ENCODE measurements around the gene ACTRT2.

Gene ACTRT2

DNA sequence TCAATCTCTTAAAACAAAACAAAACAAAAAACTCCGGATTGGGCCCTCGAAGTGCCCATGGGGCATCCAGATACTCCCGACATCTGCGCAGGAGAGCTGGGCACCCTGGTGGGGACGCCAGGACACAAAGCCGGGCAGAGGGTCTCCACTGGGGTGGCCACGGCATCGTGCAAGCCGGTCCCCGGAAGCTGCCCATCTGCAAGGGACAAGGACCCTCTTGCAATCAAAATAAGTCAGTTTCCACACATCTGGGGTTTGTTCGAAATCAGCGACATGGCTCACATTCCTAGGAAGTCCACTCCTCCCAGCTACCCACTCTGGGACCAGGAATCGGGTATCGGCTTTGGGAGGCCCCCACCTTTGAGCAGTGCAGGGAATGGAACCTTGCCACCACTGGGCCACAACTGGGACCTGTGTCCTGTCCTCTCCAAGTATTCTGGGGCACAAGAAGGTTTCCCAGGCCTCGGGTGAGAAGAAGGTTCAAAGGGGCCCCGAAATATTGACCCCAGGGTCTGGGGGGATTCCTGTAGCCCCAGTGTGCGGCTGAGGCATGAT, 43.1 kb downstream of the ACTRT2 start:
- TF ChIP-seq, protein P1, sequence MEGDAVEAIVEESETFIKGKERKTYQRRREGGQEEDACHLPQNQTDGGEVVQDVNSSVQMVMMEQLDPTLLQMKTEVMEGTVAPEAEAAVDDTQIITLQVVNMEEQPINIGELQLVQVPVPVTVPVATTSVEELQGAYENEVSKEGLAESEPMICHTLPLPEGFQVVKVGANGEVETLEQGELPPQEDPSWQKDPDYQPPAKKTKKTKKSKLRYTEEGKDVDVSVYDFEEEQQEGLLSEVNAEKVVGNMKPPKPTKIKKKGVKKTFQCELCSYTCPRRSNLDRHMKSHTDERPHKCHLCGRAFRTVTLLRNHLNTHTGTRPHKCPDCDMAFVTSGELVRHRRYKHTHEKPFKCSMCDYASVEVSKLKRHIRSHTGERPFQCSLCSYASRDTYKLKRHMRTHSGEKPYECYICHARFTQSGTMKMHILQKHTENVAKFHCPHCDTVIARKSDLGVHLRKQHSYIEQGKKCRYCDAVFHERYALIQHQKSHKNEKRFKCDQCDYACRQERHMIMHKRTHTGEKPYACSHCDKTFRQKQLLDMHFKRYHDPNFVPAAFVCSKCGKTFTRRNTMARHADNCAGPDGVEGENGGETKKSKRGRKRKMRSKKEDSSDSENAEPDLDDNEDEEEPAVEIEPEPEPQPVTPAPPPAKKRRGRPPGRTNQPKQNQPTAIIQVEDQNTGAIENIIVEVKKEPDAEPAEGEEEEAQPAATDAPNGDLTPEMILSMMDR (IDR thresholded peaks at IDR 0.05; ENCODE audit: borderline replicate concordance, control extremely low read depth, extremely low read depth, insufficient read depth, missing control alignments) = no peak
- DNase-seq (ENCODE audit: low spot score) = no peak
- in situ Hi-C loops (cut with MboI; ENCODE audit: low sequenced_read_pairs, unreplicated experiment) = no loop called here

DNA sequence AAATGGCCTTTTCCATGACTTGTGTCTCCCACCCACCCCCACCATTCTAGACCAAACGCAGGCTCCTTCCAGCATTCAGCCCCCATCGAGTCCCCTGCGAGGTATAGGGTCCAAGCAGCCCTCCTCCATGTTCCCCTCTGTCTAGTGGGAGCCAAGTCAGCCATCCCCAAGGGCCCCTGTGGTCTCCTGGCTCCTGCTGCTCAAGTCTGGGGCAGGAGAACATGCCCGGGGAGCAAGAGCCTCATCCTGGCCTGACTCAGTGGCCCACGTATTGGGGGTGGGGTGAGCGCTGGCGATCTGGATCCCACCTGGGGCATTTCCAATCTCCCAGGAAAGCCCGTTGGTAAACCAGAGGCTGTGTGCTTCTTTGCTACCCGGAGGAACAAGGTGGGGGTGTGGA, 43.6 kb downstream of the ACTRT2 start:
- TF ChIP-seq, protein P1 (IDR thresholded peaks at IDR 0.05; ENCODE audit: borderline replicate concordance, control extremely low read depth, extremely low read depth, insufficient read depth, missing control alignments) = no peak
- DNase-seq (ENCODE audit: low spot score) = no peak

DNA sequence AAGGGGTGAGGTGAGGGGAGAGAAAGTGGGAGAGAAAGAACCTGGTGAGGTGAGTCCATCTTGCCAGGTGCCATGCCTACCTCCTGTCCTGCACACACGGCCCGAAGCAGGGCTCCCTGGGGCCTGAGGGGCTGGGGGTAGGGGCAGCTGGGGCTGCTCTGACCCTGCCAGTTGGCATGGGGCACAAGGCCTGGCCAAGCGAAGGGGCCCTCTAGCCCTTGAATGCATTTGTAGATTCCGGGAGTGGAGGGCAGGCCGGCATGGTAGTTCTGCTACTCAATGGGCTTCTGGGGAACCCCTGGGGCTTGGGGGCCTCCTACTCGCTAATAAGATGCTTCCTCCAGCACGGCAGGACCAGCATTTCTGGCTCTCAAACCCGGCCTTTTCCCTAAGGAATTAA, 44.1 kb downstream of the ACTRT2 start:
- no peak for DNase-seq (ENCODE audit: low spot score)
- in situ Hi-C loops (cut with MboI; ENCODE audit: low sequenced_read_pairs, unreplicated experiment) = no loop called here
- TF ChIP-seq, protein P1 (IDR thresholded peaks at IDR 0.05; ENCODE audit: borderline replicate concordance, control extremely low read depth, extremely low read depth, insufficient read depth, missing control alignments) = no peak

More for the DNA sequence above, 43.6 kb downstream of the ACTRT2 start:
- in situ Hi-C loops (cut with MboI; ENCODE audit: low sequenced_read_pairs, unreplicated experiment) = no loop called here

DNA sequence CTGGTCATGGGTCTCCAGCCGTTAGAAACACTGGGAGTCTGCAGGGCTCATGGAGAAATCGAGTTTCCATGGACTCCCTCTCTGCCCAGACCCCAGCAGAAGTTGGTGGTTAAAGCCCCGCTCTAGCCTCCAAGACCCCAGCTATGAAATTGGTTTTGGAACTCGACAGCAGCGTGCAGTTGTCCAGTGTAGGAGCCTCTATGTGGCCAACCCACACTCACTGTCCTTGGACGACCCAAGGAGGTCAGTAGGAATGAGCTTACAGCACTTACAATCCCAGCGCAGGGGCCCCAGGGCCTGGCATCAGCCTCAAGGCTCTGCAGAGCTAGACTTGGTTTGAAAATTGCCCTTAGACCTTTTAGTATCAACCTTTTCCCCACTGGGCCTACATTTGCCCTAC, 44.5 kb downstream of the ACTRT2 start:
- TF ChIP-seq, protein P1 (IDR thresholded peaks at IDR 0.05; ENCODE audit: borderline replicate concordance, control extremely low read depth, extremely low read depth, insufficient read depth, missing control alignments) = no peak
- in situ Hi-C loops (cut with MboI; ENCODE audit: low sequenced_read_pairs, unreplicated experiment) = no loop called here

DNA sequence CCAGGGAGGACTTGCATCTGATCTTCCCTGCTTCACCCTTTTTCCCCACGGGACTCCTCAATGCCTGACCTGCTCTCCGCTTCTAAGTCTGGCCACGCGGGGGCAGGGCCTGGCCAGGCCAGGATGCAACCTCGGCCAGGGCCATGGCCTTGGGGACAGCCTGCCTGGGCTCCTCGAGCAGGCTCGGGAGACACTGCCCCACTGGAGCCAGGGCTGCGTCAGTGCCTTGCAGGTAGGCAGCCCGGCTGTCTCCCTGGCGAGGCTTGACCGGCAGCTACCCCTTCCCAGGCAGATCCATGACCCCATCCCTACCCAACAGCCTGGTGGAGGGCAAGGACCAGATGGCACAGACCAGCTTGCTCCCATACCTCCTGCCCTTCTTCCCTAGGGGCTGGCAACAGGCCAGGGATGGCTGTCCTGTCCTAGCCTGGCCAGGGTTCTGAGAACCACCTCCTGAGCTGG, 45.0 kb downstream of the ACTRT2 start:
- in situ Hi-C loops (cut with MboI; ENCODE audit: low sequenced_read_pairs, unreplicated experiment) = no loop called here
- DNase-seq (ENCODE audit: low spot score) = no peak
- TF ChIP-seq, protein P1 (IDR thresholded peaks at IDR 0.05; ENCODE audit: borderline replicate concordance, control extremely low read depth, extremely low read depth, insufficient read depth, missing control alignments) = no peak

More for the DNA sequence above, 44.5 kb downstream of the ACTRT2 start:
- no peak for DNase-seq (ENCODE audit: low spot score)

DNA sequence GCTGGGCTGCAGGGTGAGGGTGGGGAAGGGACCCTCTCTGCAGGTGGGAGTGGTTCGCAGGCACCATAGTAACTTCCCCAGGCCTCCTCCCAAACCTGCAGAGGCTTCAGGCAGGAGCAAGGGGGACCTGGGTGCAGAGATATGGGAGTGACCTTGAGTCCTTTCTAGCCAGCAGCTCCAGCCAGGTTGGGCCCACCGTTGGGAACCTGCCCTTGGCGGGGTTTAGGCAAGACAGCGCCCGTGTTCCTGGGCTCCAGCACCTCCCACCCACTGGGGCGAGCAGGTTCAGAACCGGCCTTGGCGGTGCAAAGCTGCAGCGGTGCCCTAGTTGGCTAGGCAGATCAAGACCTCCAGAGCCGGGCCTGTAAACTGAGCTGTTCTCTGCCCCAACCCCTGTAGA, 45.6 kb downstream of the ACTRT2 start:
- in situ Hi-C loops (cut with MboI; ENCODE audit: low sequenced_read_pairs, unreplicated experiment) = no loop called here
- TF ChIP-seq, protein P1 (IDR thresholded peaks at IDR 0.05; ENCODE audit: borderline replicate concordance, control extremely low read depth, extremely low read depth, insufficient read depth, missing control alignments) = no peak
- DNase-seq (ENCODE audit: low spot score) = no peak
